Measurements from ENCODE around the gene PUS3.

DNA sequence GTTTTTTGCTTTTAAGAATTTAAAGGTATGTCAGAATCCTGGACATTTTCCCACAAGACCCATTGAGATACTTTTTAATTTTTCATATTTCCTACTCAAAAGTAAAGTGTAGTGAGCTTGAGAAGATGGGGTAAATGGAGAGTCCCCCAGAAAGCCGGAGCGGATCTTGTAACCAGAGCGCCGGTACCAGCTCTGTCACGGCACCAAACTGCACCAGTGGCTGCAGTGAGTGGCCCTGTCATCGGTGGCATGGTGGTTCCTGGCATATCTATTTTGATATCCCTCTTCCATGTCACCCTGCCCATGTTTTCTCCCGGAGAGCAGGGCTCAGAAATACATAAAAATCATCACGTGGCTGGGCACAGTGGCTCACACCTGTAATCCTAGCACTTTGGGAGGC is 20.6 kb upstream of the PUS3 start:
- TF ChIP-seq CTCF (IDR thresholded peaks at IDR 0.05; ENCODE audit: insufficient read depth, low read length, poor library complexity, severe bottlenecking): no peak
- TF ChIP-seq EZH2phosphoT487 (conservative IDR thresholded peaks at IDR 0.05; ENCODE audit: low read length): no peak
